PFSK-1 (cell line): Measurements from ENCODE around the gene RBM33.

Experiments used
- FOXP2 ChIP-seq: optimal IDR thresholded peaks from 2 replicates; pipeline ENCODE3; 2011; ENCODE audit warnings: borderline replicate concordance, control low read depth, inconsistent platforms; ENCODE audit not compliant: insufficient read depth; ENCODE audit errors: extremely low read length, extremely low read depth
- POLR2AphosphoS5 ChIP-seq: IDR thresholded peaks from 2 replicates; pipeline ENCODE4 v1.6.1; 2012; ENCODE audit warnings: low read depth, mild to moderate bottlenecking, control low read depth, low read length, moderate library complexity
- SIN3A ChIP-seq: IDR thresholded peaks from 2 replicates; pipeline ENCODE4 v1.6.1; 2012; ENCODE audit warnings: mild to moderate bottlenecking, low read length, moderate library complexity, borderline replicate concordance; ENCODE audit not compliant: insufficient read depth
- TAF1 ChIP-seq: IDR thresholded peaks from 2 replicates; pipeline ENCODE4 v1.6.1; 2012; ENCODE audit warnings: low read length, control low read depth, borderline replicate concordance; ENCODE audit not compliant: insufficient read depth
- TF ChIP-seq, protein P1 (sequence below), 2 experiments: IDR thresholded peaks; 2 replicates each; pipeline versions ENCODE4 v1.6.1 to v1.8.0; 2011 to 2012; ENCODE audit warnings: low read depth in 2 of 2, low read length in 2 of 2, control low read depth in 1 of 2, inconsistent platforms in 1 of 2, mild to moderate bottlenecking in 1 of 2, moderate library complexity in 1 of 2; ENCODE audit not compliant: insufficient read depth in 1 of 2

The RBM33 gene

DNA sequence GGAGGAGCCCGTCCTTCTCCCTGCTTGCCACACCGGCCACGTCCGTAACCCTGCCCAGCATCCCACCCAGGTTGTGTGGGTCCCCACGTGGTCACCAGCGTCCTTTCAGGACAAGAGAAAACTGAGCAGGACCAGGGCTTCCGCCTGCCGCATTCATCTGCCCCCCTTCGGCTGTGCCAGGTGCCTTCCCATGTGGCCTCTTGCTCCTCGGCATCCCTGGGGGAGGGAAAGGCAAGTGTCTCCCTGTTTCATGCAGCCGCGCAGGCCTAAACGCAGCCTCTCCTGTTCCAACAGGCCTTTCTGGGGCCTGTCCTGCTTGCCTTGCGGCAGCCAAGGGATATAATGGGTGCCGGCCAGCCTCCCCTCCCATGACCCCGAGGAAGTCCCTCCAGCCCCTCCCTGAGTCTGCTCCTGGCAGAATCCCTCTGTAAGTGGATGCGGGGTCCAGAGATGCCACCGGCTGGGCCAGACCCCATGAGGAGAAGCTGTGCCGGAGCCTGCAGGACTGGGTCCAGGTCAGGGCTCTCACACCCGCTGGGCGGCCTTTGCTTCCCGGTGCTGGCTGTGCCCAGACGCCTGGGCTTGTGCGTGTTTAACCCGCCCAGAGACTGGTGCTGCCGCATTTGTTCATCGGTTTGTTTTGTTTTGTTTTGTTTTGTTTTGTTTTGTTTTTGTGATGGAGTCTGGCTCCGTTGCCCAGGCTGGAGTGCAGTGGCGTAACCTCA is 144.7 kb downstream of the RBM33 start:
- TF ChIP-seq POLR2AphosphoS5, result no peak
- TF ChIP-seq SIN3A, result no peak
- no peak for TF ChIP-seq TAF1
- TF ChIP-seq FOXP2, result no peak
- TF ChIP-seq, protein P1, sequence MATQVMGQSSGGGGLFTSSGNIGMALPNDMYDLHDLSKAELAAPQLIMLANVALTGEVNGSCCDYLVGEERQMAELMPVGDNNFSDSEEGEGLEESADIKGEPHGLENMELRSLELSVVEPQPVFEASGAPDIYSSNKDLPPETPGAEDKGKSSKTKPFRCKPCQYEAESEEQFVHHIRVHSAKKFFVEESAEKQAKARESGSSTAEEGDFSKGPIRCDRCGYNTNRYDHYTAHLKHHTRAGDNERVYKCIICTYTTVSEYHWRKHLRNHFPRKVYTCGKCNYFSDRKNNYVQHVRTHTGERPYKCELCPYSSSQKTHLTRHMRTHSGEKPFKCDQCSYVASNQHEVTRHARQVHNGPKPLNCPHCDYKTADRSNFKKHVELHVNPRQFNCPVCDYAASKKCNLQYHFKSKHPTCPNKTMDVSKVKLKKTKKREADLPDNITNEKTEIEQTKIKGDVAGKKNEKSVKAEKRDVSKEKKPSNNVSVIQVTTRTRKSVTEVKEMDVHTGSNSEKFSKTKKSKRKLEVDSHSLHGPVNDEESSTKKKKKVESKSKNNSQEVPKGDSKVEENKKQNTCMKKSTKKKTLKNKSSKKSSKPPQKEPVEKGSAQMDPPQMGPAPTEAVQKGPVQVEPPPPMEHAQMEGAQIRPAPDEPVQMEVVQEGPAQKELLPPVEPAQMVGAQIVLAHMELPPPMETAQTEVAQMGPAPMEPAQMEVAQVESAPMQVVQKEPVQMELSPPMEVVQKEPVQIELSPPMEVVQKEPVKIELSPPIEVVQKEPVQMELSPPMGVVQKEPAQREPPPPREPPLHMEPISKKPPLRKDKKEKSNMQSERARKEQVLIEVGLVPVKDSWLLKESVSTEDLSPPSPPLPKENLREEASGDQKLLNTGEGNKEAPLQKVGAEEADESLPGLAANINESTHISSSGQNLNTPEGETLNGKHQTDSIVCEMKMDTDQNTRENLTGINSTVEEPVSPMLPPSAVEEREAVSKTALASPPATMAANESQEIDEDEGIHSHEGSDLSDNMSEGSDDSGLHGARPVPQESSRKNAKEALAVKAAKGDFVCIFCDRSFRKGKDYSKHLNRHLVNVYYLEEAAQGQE (IDR thresholded peaks at IDR 0.05; ENCODE audit: insufficient read depth in 1 of 2, low read depth in 2 of 2, low read length in 2 of 2), result no peak

- no peak for TF ChIP-seq TAF1
- TF ChIP-seq, protein P1 (IDR thresholded peaks at IDR 0.05; ENCODE audit: insufficient read depth in 1 of 2, low read depth in 2 of 2, low read length in 2 of 2), result no peak
- TF ChIP-seq POLR2AphosphoS5, result no peak
- TF ChIP-seq FOXP2, result no peak
- no peak for TF ChIP-seq SIN3A
Observed at GRCh38 chr7:155790666-155791065, 146.2 kb downstream of the RBM33 start.

DNA sequence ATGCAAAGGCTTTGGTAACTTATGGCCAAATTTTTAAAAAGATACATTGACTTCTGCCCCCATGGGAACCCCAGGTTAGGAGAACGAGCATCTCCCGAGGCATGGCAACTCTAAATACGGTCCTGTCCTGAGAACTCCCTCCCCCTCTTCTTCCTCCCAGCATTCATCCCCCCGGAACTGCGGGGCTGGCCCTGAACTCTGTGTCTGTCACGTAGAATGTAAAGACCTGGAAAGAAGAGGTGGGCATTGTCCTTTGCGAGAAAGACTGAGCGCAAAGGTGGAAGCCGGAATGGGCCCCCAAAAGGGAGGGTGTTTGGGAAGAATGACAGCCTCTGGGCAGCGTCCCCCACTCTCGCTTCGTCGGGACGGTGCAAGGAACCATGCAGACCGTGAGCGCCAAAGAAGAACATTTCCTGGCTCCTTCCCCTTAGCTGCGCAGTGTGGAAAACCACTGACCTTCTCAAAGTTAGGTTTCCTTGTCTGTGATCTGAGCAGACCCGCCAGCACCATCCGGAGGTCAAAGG is 146.8 kb downstream of the RBM33 start:
- TF ChIP-seq SIN3A (no peak), POLR2AphosphoS5 (no peak), TAF1 (no peak), FOXP2 (no peak)
- TF ChIP-seq, protein P1 (IDR thresholded peaks at IDR 0.05; ENCODE audit: insufficient read depth in 1 of 2, low read depth in 2 of 2, low read length in 2 of 2), result no peak

DNA sequence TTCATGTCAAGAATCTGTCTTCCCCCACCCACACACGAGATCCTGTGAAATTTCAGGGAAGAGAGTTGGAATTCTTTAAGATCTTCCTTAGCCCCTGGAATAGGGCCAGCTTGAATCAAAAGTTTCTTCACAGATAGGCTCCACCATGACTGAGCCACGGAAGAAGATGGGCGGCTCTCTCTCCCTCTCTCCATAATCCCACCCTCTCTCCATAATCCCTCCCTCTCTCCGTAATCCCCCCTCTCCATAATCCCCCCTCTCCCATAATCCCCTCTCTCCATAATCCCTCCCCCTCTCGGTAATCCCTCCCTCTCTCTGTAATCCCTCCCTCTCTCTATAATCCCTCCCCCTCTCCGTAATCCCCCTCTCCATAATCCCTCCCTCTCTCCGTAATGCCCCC is 147.4 kb downstream of the RBM33 start:
- TF ChIP-seq SIN3A (no peak), POLR2AphosphoS5 (no peak), FOXP2 (no peak), TAF1 (no peak)
- TF ChIP-seq, protein P1 (IDR thresholded peaks at IDR 0.05; ENCODE audit: insufficient read depth in 1 of 2, low read depth in 2 of 2, low read length in 2 of 2), result no peak
